Osteocyte (in vitro differentiated cells): Measurements from ENCODE around the gene PDE4A. TPM values are rescaled to one million over a fixed set of nuclear protein-coding genes. Genes with fewer than 3 reads are reported as not detected.

Experiments used
- DNase-seq: peaks from one replicate; pipeline ENCODE4 v3.0.0; 2021; ENCODE audit warnings: mixed read lengths; ENCODE audit not compliant: unreplicated experiment; ENCODE audit errors: extremely low spot score
- H3K27ac Mint-ChIP-seq: one replicate; pipeline ENCODE4 v1.8.0; 2021; ENCODE audit warnings: mild to moderate bottlenecking, mixed read lengths; ENCODE audit not compliant: unreplicated experiment
- H3K27me3 Mint-ChIP-seq: one replicate; pipeline ENCODE4 v1.8.0; 2021; ENCODE audit warnings: mixed read lengths; ENCODE audit not compliant: unreplicated experiment
- H3K36me3 Mint-ChIP-seq: one replicate; pipeline ENCODE4 v1.8.0; 2021; ENCODE audit warnings: mixed read lengths; ENCODE audit not compliant: unreplicated experiment
- H3K4me1 Mint-ChIP-seq: one replicate; pipeline ENCODE4 v1.8.0; 2021; ENCODE audit warnings: mixed read lengths; ENCODE audit not compliant: unreplicated experiment
- H3K4me3 Mint-ChIP-seq: one replicate; pipeline ENCODE4 v1.8.0; 2021; ENCODE audit warnings: mild to moderate bottlenecking, moderate library complexity, mixed read lengths; ENCODE audit not compliant: unreplicated experiment
- H3K9me3 Mint-ChIP-seq: one replicate; pipeline ENCODE4 v1.8.0; 2021; ENCODE audit warnings: mixed read lengths; ENCODE audit not compliant: unreplicated experiment
- CTCF ChIP-seq: fragments of 200-600 bp; sonication (generic); IDR thresholded peaks from 2 replicates; pipeline ENCODE4 v1.5.0; 2021; ENCODE audit warnings: antibody characterized with exemption, mild to moderate bottlenecking, moderate library complexity
- total RNA-seq: library from RNA; stranded (reverse); gene quantifications from 2 replicates; pipeline ENCODE4 v1.2.1, GENCODE V29; 2021

PDE4A gene
- total RNA-seq, 1 donor from 2014 or later = 12.7 TPM

- no peaks in the 10 kb centered on the region for H3K9me3 Mint-ChIP-seq
- no peak overlapping the region for H3K27ac Mint-ChIP-seq
- peaks cover 1% of the 10 kb centered on the region for H3K4me1 Mint-ChIP-seq
- no peak for TF ChIP-seq CTCF
- peaks cover 2% of the 10 kb centered on the region for H3K36me3 Mint-ChIP-seq
- no peak overlapping the region for H3K4me3 Mint-ChIP-seq
- no peak for DNase-seq
- H3K27me3 Mint-ChIP-seq = no peaks in the 10 kb centered on the region
Observed at GRCh38 chr19:10467104-10467706, 46.9 kb downstream of the PDE4A start.

DNA sequence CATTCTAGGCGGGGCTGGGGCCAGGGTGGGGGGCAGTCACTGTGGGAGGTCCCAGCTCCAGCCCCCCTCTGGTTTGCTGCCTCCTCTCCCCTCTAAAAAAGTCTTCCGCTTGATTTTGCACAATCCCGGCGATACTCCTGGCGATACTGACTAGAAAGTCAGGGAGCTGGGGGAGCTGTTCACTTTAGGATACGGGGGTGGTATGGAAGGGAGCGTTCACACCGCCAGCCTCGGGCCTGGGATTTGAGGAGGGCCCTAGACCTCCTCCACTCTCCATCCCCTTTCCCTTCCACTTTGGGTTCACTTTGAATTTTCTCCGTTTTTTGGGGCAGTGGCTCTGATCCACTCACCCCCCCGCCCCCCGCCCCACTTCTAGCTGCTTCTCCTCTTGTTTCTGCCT, 47.8 kb downstream of the PDE4A start:
- Mint-ChIP-seq H3K4me3 (no peak overlapping the region), H3K27me3 (no peaks in the 10 kb centered on the region), H3K9me3 (no peaks in the 10 kb centered on the region), H3K27ac (no peak overlapping the region), H3K4me1 (peaks cover 1% of the 10 kb centered on the region), H3K36me3 (peaks cover 2% of the 10 kb centered on the region)
- no peak for DNase-seq
- no peak for TF ChIP-seq CTCF

DNA sequence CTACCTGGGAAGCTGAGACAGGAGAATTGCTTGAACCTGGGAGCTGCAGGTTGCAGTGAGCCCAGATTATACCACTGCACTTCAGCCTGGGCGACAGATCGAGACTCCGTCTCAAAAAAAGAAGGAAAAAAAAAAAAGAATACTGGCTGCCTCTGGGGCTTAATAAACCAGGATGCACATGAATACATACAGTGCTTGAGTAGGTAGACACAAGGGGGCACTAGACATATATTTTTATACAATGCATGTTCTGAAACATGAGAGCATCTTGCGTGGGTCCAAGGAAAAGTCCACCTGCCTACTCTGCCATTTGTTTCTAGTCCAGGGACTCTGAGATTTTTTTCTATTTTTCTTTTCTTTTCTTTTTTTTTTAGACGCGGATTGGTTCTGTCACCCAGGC, 51.6 kb downstream of the PDE4A start:
- peak; percentile 61 for TF ChIP-seq CTCF
- Mint-ChIP-seq H3K36me3 (no peaks in the 10 kb centered on the region), H3K4me1 (peaks cover 2% of the 10 kb centered on the region), H3K27ac (no peak overlapping the region), H3K9me3 (no peaks in the 10 kb centered on the region), H3K27me3 (no peaks in the 10 kb centered on the region), H3K4me3 (no peak overlapping the region)
- no peak for DNase-seq

- no peak for DNase-seq
- no peak overlapping the region for H3K4me3 Mint-ChIP-seq
- no peak for TF ChIP-seq CTCF
- H3K27me3 Mint-ChIP-seq = no peaks in the 10 kb centered on the region
- H3K36me3 Mint-ChIP-seq = no peaks in the 10 kb centered on the region
- peaks cover 3% of the 10 kb centered on the region for H3K4me1 Mint-ChIP-seq
- H3K9me3 Mint-ChIP-seq = no peaks in the 10 kb centered on the region
- no peak overlapping the region for H3K27ac Mint-ChIP-seq
Observed at GRCh38 chr19:10473192-10473591, 52.9 kb downstream of the PDE4A start.

DNA sequence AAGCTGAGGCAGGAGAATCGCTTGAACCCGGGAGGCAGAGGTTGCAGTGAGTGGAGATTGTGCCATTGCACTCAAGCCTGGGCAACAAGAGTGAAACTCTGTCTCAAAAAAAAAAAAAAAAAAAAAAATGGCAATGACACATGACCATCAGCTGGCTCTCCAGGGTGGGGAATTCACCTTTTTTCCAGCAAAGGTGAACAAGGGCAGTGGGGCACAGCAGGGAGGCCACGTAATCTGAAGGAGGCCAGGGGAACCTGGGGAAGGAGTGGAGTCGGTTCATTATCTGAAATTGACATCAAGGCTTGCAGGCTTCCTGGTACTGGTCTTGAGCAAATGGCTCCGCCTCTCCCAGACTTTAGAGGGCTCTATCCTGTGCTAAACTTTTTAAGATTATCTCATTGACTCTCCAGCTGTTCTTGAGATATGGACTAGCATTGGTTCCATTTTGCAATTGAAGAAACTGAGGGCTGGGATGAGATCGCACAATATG, 54.7 kb downstream of the PDE4A start:
- H3K27me3 Mint-ChIP-seq = no peaks in the 10 kb centered on the region
- no peaks in the 10 kb centered on the region for H3K9me3 Mint-ChIP-seq
- H3K4me3 Mint-ChIP-seq = no peak overlapping the region
- DNase-seq = no peak
- H3K27ac Mint-ChIP-seq = no peak overlapping the region
- H3K4me1 Mint-ChIP-seq = peaks cover 17% of the 10 kb centered on the region
- H3K36me3 Mint-ChIP-seq = no peaks in the 10 kb centered on the region
- TF ChIP-seq CTCF = no peak
